Esophagus muscularis mucosa (tissue), 4 donors: Measurements from ENCODE around the gene CRTAP. TPM values are rescaled to one million over a fixed set of nuclear protein-coding genes. Genes with fewer than 3 reads are reported as not detected.
"Not testable (repeated sequence)": the region's sequence is repeated elsewhere in the genome, so short reads cannot be mapped to it uniquely, and the experiment has no call there.

Experiments used
- DNase-seq: peaks from one replicate; pipeline ENCODE4 v3.0.0-alpha.2; 2017; ENCODE audit errors: extremely low spot score
- H3K27ac ChIP-seq, 4 donors: fragments of 200-600 bp; sonication (generic); replicated peaks in 1 of 4; 1 replicate in 3 of 4; 2 replicates in 1 of 4; pipeline ENCODE4 v1.5.1; 2016 to 2019; ENCODE audit warnings: mild to moderate bottlenecking in 1 of 4
- H3K27me3 ChIP-seq, 4 donors: fragments of 200-600 bp; sonication (generic); one replicate each; pipeline versions ENCODE4 v1.5.1 to v1.6.0; 2016 to 2019
- H3K36me3 ChIP-seq, 4 donors: fragments of 200-600 bp; sonication (generic); one replicate each; pipeline ENCODE4 v1.5.1; 2016 to 2019
- H3K4me1 ChIP-seq, 4 donors: fragments of 200-600 bp; sonication (generic); one replicate each; pipeline ENCODE4 v1.5.1; 2016 to 2019
- H3K4me3 ChIP-seq, 4 donors: fragments of 200-600 bp; sonication (generic); 1 replicate in 2 of 4; 2 replicates in 2 of 4; pipeline ENCODE4 v1.5.1; 2016 to 2019; ENCODE audit warnings: mild to moderate bottlenecking in 4 of 4, moderate library complexity in 1 of 4
- H3K9me3 ChIP-seq, 4 donors: fragments of 200-600 bp; sonication (generic); 1 replicate in 3 of 4; 2 replicates in 1 of 4; pipeline ENCODE4 v1.5.1; 2016 to 2019
- CTCF ChIP-seq, 3 experiments: fragments of 200-600 bp in 2 of 3; fragments of 450-650 bp in 1 of 3; sonication (generic) in 2 of 3; IDR thresholded peaks; one replicate each; pipeline ENCODE4 v1.5.1; 2017 to 2019; ENCODE audit warnings: antibody characterized with exemption in 3 of 3, mild to moderate bottlenecking in 2 of 3, moderate library complexity in 1 of 3
- EP300 ChIP-seq: sonication (generic); formaldehyde crosslinking; IDR thresholded peaks from one replicate; pipeline ENCODE4 v1.6.1; 2017; ENCODE audit warnings: antibody characterized with exemption
- POLR2A ChIP-seq: fragments of 450-650 bp; IDR thresholded peaks from one replicate; pipeline ENCODE4 v1.6.1; 2017; ENCODE audit warnings: antibody characterized with exemption, moderate library complexity, mild to moderate bottlenecking, low read depth
- POLR2AphosphoS5 ChIP-seq, 2 donors: sonication (generic); formaldehyde crosslinking; IDR thresholded peaks; one replicate each; pipeline ENCODE4 v1.6.1; 2017; ENCODE audit warnings: antibody characterized with exemption in 2 of 2
- WGBS: methylation state at CpG from one replicate; pipeline ENCODE4 v1.1.5; 2018; 5-methylcytosine and 5-hydroxymethylcytosine counted together
- intact Hi-C: fragments of 100-400 bp; cut with DNase I; formaldehyde crosslinking; loops from one replicate; pipeline ENCODE4 v1.15.1; 2023
- total RNA-seq, 4 donors: library from RNA; depleted of rRNA; stranded (reverse); fragments of >200 nt; gene quantifications; one replicate each; pipeline versions ENCODE4 v1.1.0 to v1.2.1, GENCODE V29; 2016

CRTAP gene
- total RNA-seq, 4 donors from 2014 or later, result 187 to 282 (median 237) TPM

- TF ChIP-seq POLR2A (no peak), CTCF (IDR thresholded peaks at IDR 0.05) (no peak), EP300 (no peak), POLR2AphosphoS5 (IDR thresholded peaks at IDR 0.05) (no peak)
- Histone ChIP-seq H3K36me3 (no peaks in the 10 kb centered on the region), H3K9me3 (no peaks in the 10 kb centered on the region), H3K27me3 (no peaks in the 10 kb centered on the region), H3K27ac (no peak overlapping the region), H3K4me3 (no peak overlapping the region), H3K4me1 (peaks cover 0 to 7% (median 3%) of the 10 kb centered on the region in 4 donors)
- intact Hi-C loops, result no loop called here
- 98% methylated on average over 4 of the region's 4 CpGs for WGBS
- DNase-seq, result no peak
Measured at GRCh38 chr3:33153782-33154181, 40.0 kb downstream of the CRTAP start.

- no peak overlapping the region for H3K4me3 ChIP-seq
- H3K27me3 ChIP-seq, result no peaks in the 10 kb centered on the region
- TF ChIP-seq EP300 (no peak), CTCF (IDR thresholded peaks at IDR 0.05) (no peak), POLR2A (no peak), POLR2AphosphoS5 (IDR thresholded peaks at IDR 0.05) (no peak)
- H3K9me3 ChIP-seq, result no peaks in the 10 kb centered on the region
- intact Hi-C loops, result no loop called here
- WGBS, result 79% methylated on average over 3 of the region's 3 CpGs
- no peak for DNase-seq
- H3K36me3 ChIP-seq, result no peaks in the 10 kb centered on the region
- H3K4me1 ChIP-seq, result peaks cover 0 to 7% (median 3%) of the 10 kb centered on the region in 4 donors
- no peak overlapping the region for H3K27ac ChIP-seq
Measured at GRCh38 chr3:33155301-33155700, 41.5 kb downstream of the CRTAP start.

GRCh38 chr3:33159234-33159633, 45.4 kb downstream of the CRTAP start:
- DNase-seq, result no peak
- H3K4me3 ChIP-seq, result no peak overlapping the region
- H3K36me3 ChIP-seq, result no peaks in the 10 kb centered on the region
- no peaks in the 10 kb centered on the region for H3K27me3 ChIP-seq
- H3K9me3 ChIP-seq, result no peaks in the 10 kb centered on the region
- H3K27ac ChIP-seq, result no peak overlapping the region
- 90% methylated on average over 4 of the region's 4 CpGs for WGBS
- TF ChIP-seq CTCF (IDR thresholded peaks at IDR 0.05), result no peak
- no peak for TF ChIP-seq POLR2A
- no peak for TF ChIP-seq EP300
- no peak for TF ChIP-seq POLR2AphosphoS5 (IDR thresholded peaks at IDR 0.05)
- H3K4me1 ChIP-seq, result peaks cover 0 to 7% (median 3%) of the 10 kb centered on the region in 4 donors
- intact Hi-C loops, result no loop called here

GRCh38 chr3:33159981-33160380, 46.2 kb downstream of the CRTAP start:
- Histone ChIP-seq H3K4me1 (peaks cover 0 to 7% (median 3%) of the 10 kb centered on the region in 4 donors), H3K27me3 (no peaks in the 10 kb centered on the region), H3K4me3 (no peak overlapping the region), H3K27ac (no peak overlapping the region), H3K9me3 (no peaks in the 10 kb centered on the region), H3K36me3 (no peaks in the 10 kb centered on the region)
- 80% methylated on average over 3 of the region's 3 CpGs for WGBS
- DNase-seq, result no peak
- intact Hi-C loops, result no loop called here
- TF ChIP-seq EP300 (no peak), POLR2A (no peak), CTCF (IDR thresholded peaks at IDR 0.05) (no peak), POLR2AphosphoS5 (IDR thresholded peaks at IDR 0.05) (no peak)

- 84% methylated on average over 5 of the region's 5 CpGs for WGBS
- H3K4me1 ChIP-seq, H3K9me3 ChIP-seq, DNase-seq, H3K36me3 ChIP-seq, intact Hi-C loops, H3K27me3 ChIP-seq, H3K27ac ChIP-seq, H3K4me3 ChIP-seq: not testable (repeated sequence)
Measured at GRCh38 chr3:33162621-33163020, 48.8 kb downstream of the CRTAP start.
